IgD-negative memory B cell (primary cell): ENCODE measurements around the gene ACVRL1. TPM values are rescaled to one million over a fixed set of nuclear protein-coding genes. Genes with fewer than 3 reads are reported as not detected.
A peak's percentile ranks its signal among the peaks of the same experiment; 100 is the strongest.

ENCODE experiments used
- H3K27ac Mint-ChIP-seq, 3 donors: one replicate each; pipeline ENCODE4 v1.8.0; 2020 to 2022; ENCODE audit warnings: mild to moderate bottlenecking in 3 of 3, mixed read lengths in 3 of 3, moderate library complexity in 1 of 3
- H3K27me3 Mint-ChIP-seq: one replicate; pipeline ENCODE4 v1.8.0; 2021; ENCODE audit warnings: mixed read lengths
- H3K36me3 Mint-ChIP-seq: one replicate; pipeline ENCODE4 v1.8.0; 2020; ENCODE audit warnings: mild to moderate bottlenecking, mixed read lengths
- H3K4me1 Mint-ChIP-seq, 3 donors: one replicate each; pipeline ENCODE4 v1.8.0; 2020 to 2022; ENCODE audit warnings: mixed read lengths in 3 of 3, mild to moderate bottlenecking in 1 of 3
- H3K4me3 Mint-ChIP-seq, 4 donors: one replicate each; pipeline ENCODE4 v1.8.0; 2020 to 2022; ENCODE audit warnings: mild to moderate bottlenecking in 4 of 4, mixed read lengths in 4 of 4, moderate library complexity in 3 of 4
- H3K9me3 Mint-ChIP-seq, 3 donors: one replicate each; pipeline ENCODE4 v1.8.0; 2020 to 2021; ENCODE audit warnings: mixed read lengths in 3 of 3, mild to moderate bottlenecking in 1 of 3
- polyA plus RNA-seq: library from polyadenylated mRNA; unstranded; fragments of 300-500 nt; fragmentation: Illumina TruSeq; gene quantifications from one replicate; pipeline ENCODE4 v1.2.3, GENCODE V29; 2021

Gene ACVRL1
- polyA plus RNA-seq, 1 donor from 2014 or later, result not detected

DNA sequence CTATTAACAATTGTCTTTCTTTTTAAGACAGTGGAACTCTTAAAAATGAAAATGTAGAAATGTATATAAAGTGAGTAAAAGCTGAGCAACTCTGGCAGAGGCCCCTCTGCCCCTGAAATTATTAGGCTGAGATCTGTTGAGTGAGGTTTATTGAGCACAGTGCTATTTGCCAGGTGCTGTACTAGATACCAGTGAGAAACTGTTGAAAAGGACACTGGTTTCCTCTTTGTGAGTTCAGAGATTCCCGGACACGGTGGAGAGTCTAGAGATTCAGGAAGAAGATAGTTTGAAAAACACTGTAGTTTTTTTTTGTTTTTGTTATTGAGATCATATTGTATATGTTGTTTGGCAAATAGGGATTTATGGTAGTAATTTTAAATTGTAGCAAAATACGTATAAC lies 55.4 kb downstream of the ACVRL1 start:
- no peak overlapping the region for H3K27ac Mint-ChIP-seq
- H3K36me3 Mint-ChIP-seq, result peaks cover 5% of the 10 kb centered on the region
- peaks cover 0 to 4% (median 0%) of the 10 kb centered on the region in 3 donors for H3K4me1 Mint-ChIP-seq
- H3K27me3 Mint-ChIP-seq, result peaks cover 3% of the 10 kb centered on the region
- H3K9me3 Mint-ChIP-seq, result no peaks in the 10 kb centered on the region
- H3K4me3 Mint-ChIP-seq, result no peak overlapping the region

DNA sequence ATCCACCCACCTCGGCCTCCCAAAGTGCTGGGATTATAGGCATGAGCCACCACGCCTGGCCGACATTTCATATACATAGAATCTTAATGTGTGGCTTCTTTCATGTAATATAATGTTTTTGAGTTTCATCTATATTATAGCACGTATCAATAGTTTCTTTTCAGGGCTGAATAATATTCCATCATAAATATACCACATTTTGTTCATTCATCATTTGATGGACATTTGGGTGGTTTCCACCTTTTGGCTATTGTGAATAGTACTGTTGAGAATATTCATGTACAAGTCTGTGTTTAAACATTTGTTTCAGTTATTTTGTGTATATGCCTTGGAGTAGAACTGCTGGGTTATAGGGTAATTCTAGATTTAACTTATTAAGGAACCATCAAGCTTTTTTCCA lies 56.2 kb downstream of the ACVRL1 start:
- Mint-ChIP-seq H3K27me3 (peaks cover 3% of the 10 kb centered on the region), H3K4me3 (no peak overlapping the region), H3K27ac (no peak overlapping the region), H3K4me1 (peaks cover 0 to 4% (median 0%) of the 10 kb centered on the region in 3 donors), H3K36me3 (peaks cover 5% of the 10 kb centered on the region), H3K9me3 (no peaks in the 10 kb centered on the region)

GRCh38 chr12:51969643-51970042 lies 62.3 kb downstream of the ACVRL1 start:
- no peaks in the 10 kb centered on the region for H3K9me3 Mint-ChIP-seq
- H3K4me3 Mint-ChIP-seq, result peak overlapping the region in 1 of 4 donors; percentile 5
- peaks cover 2% of the 10 kb centered on the region for H3K36me3 Mint-ChIP-seq
- peaks cover 3% of the 10 kb centered on the region for H3K27me3 Mint-ChIP-seq
- H3K27ac Mint-ChIP-seq, result no peak overlapping the region
- peaks cover 36 to 39% (median 37%) of the 10 kb centered on the region in 3 donors for H3K4me1 Mint-ChIP-seq

GRCh38 chr12:51970904-51971646 lies 63.8 kb downstream of the ACVRL1 start:
- H3K9me3 Mint-ChIP-seq, result no peaks in the 10 kb centered on the region
- peaks cover 2% of the 10 kb centered on the region for H3K36me3 Mint-ChIP-seq
- H3K27ac Mint-ChIP-seq, result peak overlapping the region; percentile 21 to 74 (median 69)
- H3K4me1 Mint-ChIP-seq, result peaks cover 37 to 44% (median 38%) of the 10 kb centered on the region in 3 donors
- H3K27me3 Mint-ChIP-seq, result no peaks in the 10 kb centered on the region
- H3K4me3 Mint-ChIP-seq, result peak overlapping the region; percentile 2 to 92 (median 52)

GRCh38 chr12:51971679-51972421 lies 64.5 kb downstream of the ACVRL1 start:
- Mint-ChIP-seq H3K27me3 (no peaks in the 10 kb centered on the region), H3K36me3 (peaks cover 5% of the 10 kb centered on the region), H3K4me1 (peaks cover 37 to 44% (median 38%) of the 10 kb centered on the region in 3 donors), H3K27ac (peak overlapping the region; percentile 21 to 74 (median 69)), H3K9me3 (no peaks in the 10 kb centered on the region), H3K4me3 (peak overlapping the region in 3 of 4 donors; percentile 14 to 92 (median 44))

- H3K4me3 Mint-ChIP-seq, result peak overlapping the region in 2 of 4 donors; percentile 74 to 75
- no peaks in the 10 kb centered on the region for H3K27me3 Mint-ChIP-seq
- peak overlapping the region in 1 of 3 donors; percentile 41 for H3K27ac Mint-ChIP-seq
These were observed 65.1 kb downstream of the ACVRL1 start for GRCh38 chr12:51972422-51972812.

GRCh38 chr12:51972849-51973273 lies 65.6 kb downstream of the ACVRL1 start:
- H3K9me3 Mint-ChIP-seq, result no peaks in the 10 kb centered on the region
- peak overlapping the region in 1 of 3 donors; percentile 41 for H3K27ac Mint-ChIP-seq
- H3K36me3 Mint-ChIP-seq, result peaks cover 5% of the 10 kb centered on the region
- H3K27me3 Mint-ChIP-seq, result no peaks in the 10 kb centered on the region
- peaks cover 37 to 44% (median 38%) of the 10 kb centered on the region in 3 donors for H3K4me1 Mint-ChIP-seq
- H3K4me3 Mint-ChIP-seq, result peak overlapping the region in 2 of 4 donors; percentile 74 to 75

More at GRCh38 chr12:51972422-51972812, 65.1 kb downstream of the ACVRL1 start:
- Mint-ChIP-seq H3K4me1 (peaks cover 37 to 44% (median 38%) of the 10 kb centered on the region in 3 donors), H3K36me3 (peaks cover 5% of the 10 kb centered on the region), H3K9me3 (no peaks in the 10 kb centered on the region)

Other genes with a start within 250 kb of the ACVRL1 start
- not detected for gene FIGNL2, start 58.8 kb upstream of the ACVRL1 start, polyA plus RNA-seq
- not detected for gene ANKRD33, start 19.4 kb upstream of the ACVRL1 start, polyA plus RNA-seq
- gene ACVR1B, start 44.2 kb downstream of the ACVRL1 start, polyA plus RNA-seq, result 0.90 TPM
- gene TAMALIN, start 99.4 kb downstream of the ACVRL1 start, polyA plus RNA-seq, result 6.4 TPM
- 9.3 TPM for gene NR4A1, start 143.9 kb downstream of the ACVRL1 start, polyA plus RNA-seq
- 25.4 TPM for gene ATG101, start 162.5 kb downstream of the ACVRL1 start, polyA plus RNA-seq
- not detected for gene SMIM41, start 172.2 kb downstream of the ACVRL1 start, polyA plus RNA-seq